K562 (cell line): ENCODE results near the gene MAP7D1. TPM values are rescaled to one million over a fixed set of nuclear protein-coding genes. Genes with fewer than 3 reads are reported as not detected.

Experiments used
- CCAR2 ChIP-seq: fragments of 200-400 bp; formaldehyde crosslinking; IDR thresholded peaks from 2 replicates; pipeline ENCODE4 v1.6.1; 2017; ENCODE audit warnings: mild to moderate bottlenecking, low read depth, low read length
- CSDE1 ChIP-seq, 2 experiments: fragments of 450-650 bp; IDR thresholded peaks; 2 replicates each; pipeline ENCODE4 v1.6.1; 2016; ENCODE audit warnings: mild to moderate bottlenecking in 1 of 2
- CTBP1 ChIP-seq: fragments of 450-650 bp; IDR thresholded peaks from 2 replicates; pipeline ENCODE4 v1.6.1; 2016; ENCODE audit warnings: borderline replicate concordance
- DNMT1 ChIP-seq: fragments of 450-650 bp; IDR thresholded peaks from 2 replicates; pipeline ENCODE4 v1.6.1; 2016; ENCODE audit warnings: antibody characterized with exemption, mild to moderate bottlenecking
- DPF2 ChIP-seq: fragments of 450-650 bp; IDR thresholded peaks from 2 replicates; pipeline ENCODE4 v1.6.1; 2016
- GTF2F1 ChIP-seq: IDR thresholded peaks from 2 replicates; pipeline ENCODE4 v1.6.1; 2011; ENCODE audit warnings: low read depth, low read length, improper control_type of control experiment
- HMGXB4 ChIP-seq: sonication (generic); formaldehyde crosslinking; IDR thresholded peaks from 2 replicates; pipeline ENCODE4 v1.8.1; 2023; ENCODE audit warnings: mild to moderate bottlenecking, missing genetic modification reagents
- HNRNPK ChIP-seq: fragments of 200-400 bp; formaldehyde crosslinking; IDR thresholded peaks from one replicate; pipeline ENCODE4 v1.6.1; 2018; ENCODE audit warnings: mild to moderate bottlenecking, low read depth, low read length; ENCODE audit not compliant: poor library complexity, severe bottlenecking
- LCOR ChIP-seq: sonication (generic); formaldehyde crosslinking; IDR thresholded peaks from 2 replicates; pipeline ENCODE4 v1.8.0; 2022; ENCODE audit warnings: mild to moderate bottlenecking, missing genetic modification reagents
- NFIX ChIP-seq: fragments of 250-450 bp; sonication (Bioruptor Pico); IDR thresholded peaks from 2 replicates; pipeline ENCODE4 v1.4.0; 2020; ENCODE audit warnings: low read depth, mild to moderate bottlenecking, moderate library complexity
- NR0B1 ChIP-seq: fragments of 450-650 bp; IDR thresholded peaks from one replicate; pipeline ENCODE4 v1.6.1; 2018; ENCODE audit warnings: mild to moderate bottlenecking, moderate library complexity; ENCODE audit not compliant: partially characterized antibody
- RERE ChIP-seq: sonication (generic); formaldehyde crosslinking; IDR thresholded peaks from 2 replicates; pipeline ENCODE4 v1.8.0; 2023; ENCODE audit warnings: missing genetic modification reagents, mild to moderate bottlenecking, borderline replicate concordance
- USF2 ChIP-seq: sonication (generic); formaldehyde crosslinking; IDR thresholded peaks from 2 replicates; pipeline ENCODE4 v1.5.0; 2020; ENCODE audit warnings: missing genetic modification reagents
- ZBTB2 ChIP-seq: fragments of 450-650 bp; IDR thresholded peaks from 2 replicates; pipeline ENCODE4 v1.6.1; 2016; ENCODE audit warnings: antibody characterized with exemption
- ZNF583 ChIP-seq: fragments of 250-450 bp; sonication (Bioruptor Pico); IDR thresholded peaks from 2 replicates; pipeline ENCODE4 v1.4.0; 2020
- polyA plus RNA-seq, 8 experiments: library from polyadenylated mRNA; depleted of rRNA in 4 of 8; stranded (reverse) in 5 of 8; unstranded in 3 of 8; fragments of >200 nt; fragmentation: Nextera tagmentation in 2 of 8; fragmentation: Illumina TruSeq in 1 of 8; extraction: Ambion mirVana in 2 of 8; extraction: Trizol in 1 of 8; gene quantifications; 2 replicates each; pipeline versions ENCODE4 v1.2.1 to v1.2.3, GENCODE V29; 2011 to 2014; ENCODE audit warnings: inconsistent platforms in 1 of 8, missing spikeins in 1 of 8
- total RNA-seq, 7 experiments: library from RNA; depleted of rRNA in 6 of 7; stranded (reverse); fragments of >200 nt in 6 of 7; fragmentation: Illumina TruSeq in 2 of 7; extraction: Trizol in 2 of 7; gene quantifications; 2 replicates each; pipeline versions ENCODE4 v1.2.1 to v1.2.3, GENCODE V29; 2011 to 2021; ENCODE audit warnings: low replicate concordance in 1 of 7

MAP7D1 gene
- total and polyA plus RNA-seq, 9 of the 15 experiments (the other 6 are each of a cell fraction or from before 2014, with no cell fraction given): 3.6 to 108 (median 34.5) TPM

GRCh38 chr1:36223381-36223995, 67.5 kb downstream of the MAP7D1 start (continued):
- TF ChIP-seq RERE (CRISPR knock-in tag) (no peak), HNRNPK (no peak), USF2 (CRISPR knock-in tag) (no peak), ZNF583 (CRISPR knock-in tag) (0 out of 2 replicates have a peak, but pooled peaks have one; percentile 52), CSDE1 (IDR thresholded peaks at IDR 0.05) (no peak; a peak in 1 of 4 replicates), GTF2F1 (no peak), DPF2 (peak; percentile 54), ZBTB2 (no peak), CTBP1 (no peak), HMGXB4 (no peak), NFIX (CRISPR knock-in tag) (no peak; the same call in 1 of the 2 replicates), DNMT1 (peak; percentile 68; the same call in 1 of the 2 replicates), LCOR (no peak), CCAR2 (no peak), NR0B1 (no peak)
